Naive thymus-derived CD4-positive, alpha-beta T cell (primary cell): ENCODE results near the gene FUZ. TPM values are rescaled to one million over a fixed set of nuclear protein-coding genes. Genes with fewer than 3 reads are reported as not detected.
A peak's percentile ranks its signal among the peaks of the same experiment; 100 is the strongest.

Experiments
- ATAC-seq: fragments of 150-1000 bp; cut with Tn5 transposase; 2 replicates; pipeline ENCODE4 v1.10.0; 2021; ENCODE audit warnings: mild to moderate bottlenecking, moderate library complexity
- CTCF ChIA-PET: fragments of 350-600 bp; sonication (Branson Sonifier 250); formaldehyde crosslinking; loops from one replicate; lab custom pipeline; 2021; ENCODE audit warnings: antibody characterized with exemption; lab: Charles Lee
- POLR2A ChIA-PET: fragments of 350-600 bp; sonication (Branson Sonifier 250); formaldehyde crosslinking; loops from one replicate; lab custom pipeline; 2021; ENCODE audit warnings: antibody characterized with exemption, inconsistent platforms; lab: Charles Lee
- DNase-seq, 9 donors: peaks; one replicate each; pipeline versions ENCODE4 v3.0.0 to v3.0.0-alpha.2; 2020 to 2022; ENCODE audit warnings: mixed read lengths in 1 of 9
- H3K27ac ChIP-seq: one replicate; pipeline ENCODE4 v1.7.0; 2013; ENCODE audit warnings: mild to moderate bottlenecking, low read depth, low read length, moderate library complexity
- H3K27me3 ChIP-seq, 2 donors: one replicate each; pipeline ENCODE4 v1.7.0; 2013; ENCODE audit warnings: low read length in 2 of 2, mild to moderate bottlenecking in 2 of 2, moderate library complexity in 2 of 2; ENCODE audit not compliant: control insufficient read depth in 2 of 2, insufficient read depth in 2 of 2
- H3K36me3 ChIP-seq, 3 experiments: 1 replicate in 2 of 3; 2 replicates in 1 of 3; pipeline ENCODE4 v1.7.0; 2013; ENCODE audit warnings: low read length in 3 of 3, mild to moderate bottlenecking in 3 of 3, moderate library complexity in 1 of 3; ENCODE audit not compliant: insufficient read depth in 3 of 3, control insufficient read depth in 2 of 3
- H3K4me1 ChIP-seq, 2 donors: one replicate each; pipeline ENCODE4 v1.7.0; 2013; ENCODE audit warnings: low read length in 2 of 2, mild to moderate bottlenecking in 2 of 2, moderate library complexity in 1 of 2; ENCODE audit not compliant: control insufficient read depth in 2 of 2, insufficient read depth in 2 of 2
- H3K4me3 ChIP-seq: 2 replicates; pipeline ENCODE4 v1.7.0; 2013; ENCODE audit warnings: mild to moderate bottlenecking, low read length
- H3K9me3 ChIP-seq, 3 experiments: 1 replicate in 2 of 3; 2 replicates in 1 of 3; pipeline ENCODE4 v1.7.0; 2013; ENCODE audit warnings: low read length in 3 of 3; ENCODE audit not compliant: control insufficient read depth in 2 of 3
- H3K27ac Mint-ChIP-seq, 9 donors: one replicate each; pipeline ENCODE4 v1.8.0; 2020 to 2022; ENCODE audit warnings: mixed read lengths in 9 of 9, mild to moderate bottlenecking in 8 of 9, moderate library complexity in 5 of 9, inconsistent platforms in 2 of 9
- H3K27me3 Mint-ChIP-seq, 5 donors: one replicate each; pipeline ENCODE4 v1.8.0; 2021 to 2022; ENCODE audit warnings: mixed read lengths in 5 of 5, mild to moderate bottlenecking in 1 of 5
- H3K36me3 Mint-ChIP-seq, 5 donors: one replicate each; pipeline ENCODE4 v1.8.0; 2020 to 2022; ENCODE audit warnings: mixed read lengths in 5 of 5, mild to moderate bottlenecking in 3 of 5, inconsistent platforms in 1 of 5
- H3K4me1 Mint-ChIP-seq, 7 donors: one replicate each; pipeline ENCODE4 v1.8.0; 2020 to 2022; ENCODE audit warnings: mixed read lengths in 7 of 7, mild to moderate bottlenecking in 3 of 7, inconsistent platforms in 1 of 7
- H3K4me3 Mint-ChIP-seq, 10 donors: one replicate each; pipeline ENCODE4 v1.8.0; 2020 to 2022; ENCODE audit warnings: mild to moderate bottlenecking in 10 of 10, mixed read lengths in 10 of 10, moderate library complexity in 6 of 10, inconsistent platforms in 2 of 10
- H3K9me3 Mint-ChIP-seq, 11 donors: one replicate each; pipeline ENCODE4 v1.8.0; 2020 to 2022; ENCODE audit warnings: mixed read lengths in 11 of 11, mild to moderate bottlenecking in 4 of 11, inconsistent platforms in 1 of 11, moderate library complexity in 1 of 11
- intact Hi-C, 2 donors: fragments of 100-400 bp; cut with micrococcal nuclease; formaldehyde crosslinking; loops; one replicate each; pipeline ENCODE4 v1.15.1; 2023
- polyA plus RNA-seq, 2 donors: library from polyadenylated mRNA; unstranded; fragments of 300-500 nt; fragmentation: Illumina TruSeq; gene quantifications; one replicate each; pipeline ENCODE4 v1.2.3, GENCODE V29; 2021
- total RNA-seq, 6 experiments: library from RNA in 5 of 6; stranded (reverse) in 5 of 6; gene quantifications; 1 replicate in 5 of 6; 2 replicates in 1 of 6; pipeline ENCODE4 v1.2.3 and lab custom pipeline; 2021 to 2026

Gene FUZ
- total and polyA plus RNA-seq, 7 experiments from 2014 or later: 3.8 to 28.4 (median 24.2) TPM

DNA sequence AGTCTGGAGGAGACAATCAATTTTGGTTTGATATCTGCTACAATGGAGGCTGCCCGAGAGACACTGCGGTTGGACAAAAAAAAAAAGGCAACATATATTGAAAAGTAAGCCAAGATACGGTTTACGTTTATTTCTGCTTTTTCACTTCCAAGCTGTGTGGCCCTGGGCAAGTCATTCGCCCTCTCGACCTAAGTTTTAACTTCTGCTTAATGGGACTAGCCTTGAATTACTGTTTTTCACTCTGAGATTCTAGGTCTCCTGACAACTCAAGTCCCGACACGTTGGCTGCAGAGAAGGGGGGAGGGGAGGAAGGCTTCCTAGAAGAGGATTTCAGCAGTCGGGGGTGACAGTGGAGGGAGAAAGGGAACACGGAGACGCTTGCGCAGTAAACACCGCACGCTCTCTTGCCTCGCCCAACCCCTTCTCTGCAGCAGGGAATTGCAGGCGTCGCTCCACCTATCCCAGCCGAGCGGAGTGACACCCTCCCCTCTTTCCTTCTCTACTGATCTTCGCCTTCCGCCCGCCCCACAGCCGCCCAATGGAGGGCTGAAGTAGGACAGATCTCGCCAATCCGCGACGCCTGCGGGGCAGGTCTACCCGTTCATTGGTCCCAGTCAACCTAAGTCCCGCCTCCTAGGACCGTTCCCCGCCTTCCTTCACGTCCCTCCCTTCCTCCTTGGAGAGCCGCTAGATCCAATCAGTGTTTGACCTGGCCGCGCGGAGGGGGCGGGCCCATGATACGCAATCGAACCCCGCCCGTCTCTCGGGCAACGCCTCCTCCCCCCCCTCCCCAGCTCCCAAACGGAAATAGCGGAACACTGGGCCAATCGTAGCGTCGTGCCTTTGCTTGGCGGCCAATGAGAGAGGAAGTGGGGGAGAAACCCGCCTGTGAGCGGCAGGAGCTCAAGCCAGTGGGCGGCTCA is 46.8 kb downstream of the FUZ start:
- Histone ChIP-seq H3K27me3 (no peaks in the 10 kb centered on the region), H3K36me3 (peaks cover 0 to 7% (median 0%) of the 10 kb centered on the region in 3 experiments), H3K27ac (peak overlapping the region; percentile 80), H3K4me3 (peak overlapping the region; percentile 79), H3K9me3 (no peaks in the 10 kb centered on the region), H3K4me1 (peaks cover 11 to 16% of the 10 kb centered on the region in 2 donors)
- Mint-ChIP-seq H3K4me3 (peak overlapping the region; percentile 89 to 98 (median 96)), H3K27me3 (no peaks in the 10 kb centered on the region), H3K36me3 (peaks cover 0 to 7% (median 3%) of the 10 kb centered on the region in 5 donors), H3K9me3 (peaks cover 0 to 2% (median 0%) of the 10 kb centered on the region in 11 donors), H3K27ac (peak overlapping the region; percentile 84 to 98 (median 96)), H3K4me1 (peaks cover 15 to 43% (median 36%) of the 10 kb centered on the region in 7 donors)
- POLR2A ChIA-PET: interaction anchor here (0.6 to 3.5 kb wide), 10 partner anchors 10 to 254 kb away, joined by 3 to 23 read pairs (median 5); partner anchors contain the start of genes AKT1S1, FUZ, RRAS and SCAF1
- ATAC-seq (peak; percentile 92), DNase-seq (peak; percentile 86 to 100 (median 99))
- intact Hi-C loops: loop anchor here (1.0 to 5.0 kb wide), 27 partner anchors 42 to 1434 kb away; partner anchors contain the start of genes AKT1S1 (in 2 of the 2), ATF5 (in 2 of the 2), CPT1C (in 2 of the 2) and FUZ (in 2 of the 2)
- CTCF ChIA-PET: interaction anchor here (0.5 kb wide), 1 partner anchor 471 kb away, joined by 4 read pairs; no protein-coding TSS in a partner anchor

DNA sequence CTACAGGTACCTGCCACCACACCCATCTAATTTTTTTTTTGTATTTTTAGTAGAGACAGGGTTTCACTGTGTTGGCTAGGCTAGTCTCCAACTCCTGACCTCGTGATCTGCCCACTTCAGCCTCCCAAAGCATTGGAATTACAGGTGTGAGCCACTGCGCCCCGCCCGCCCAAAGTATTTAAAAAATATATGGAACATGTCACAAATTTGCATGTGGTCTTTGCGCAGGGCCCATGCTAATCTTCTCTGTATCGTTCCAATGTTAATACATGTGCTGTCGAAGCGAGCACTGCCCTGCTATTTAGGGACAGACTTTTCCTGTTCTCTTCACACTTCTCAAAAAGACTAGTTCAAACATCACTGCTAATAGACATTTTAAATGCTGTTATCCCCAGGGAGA is 48.8 kb downstream of the FUZ start:
- peaks cover 0 to 3% (median 0%) of the 10 kb centered on the region in 5 donors for H3K36me3 Mint-ChIP-seq
- H3K36me3 ChIP-seq: peaks cover 0 to 7% (median 0%) of the 10 kb centered on the region in 3 experiments
- CTCF ChIA-PET: no interaction called here

DNA sequence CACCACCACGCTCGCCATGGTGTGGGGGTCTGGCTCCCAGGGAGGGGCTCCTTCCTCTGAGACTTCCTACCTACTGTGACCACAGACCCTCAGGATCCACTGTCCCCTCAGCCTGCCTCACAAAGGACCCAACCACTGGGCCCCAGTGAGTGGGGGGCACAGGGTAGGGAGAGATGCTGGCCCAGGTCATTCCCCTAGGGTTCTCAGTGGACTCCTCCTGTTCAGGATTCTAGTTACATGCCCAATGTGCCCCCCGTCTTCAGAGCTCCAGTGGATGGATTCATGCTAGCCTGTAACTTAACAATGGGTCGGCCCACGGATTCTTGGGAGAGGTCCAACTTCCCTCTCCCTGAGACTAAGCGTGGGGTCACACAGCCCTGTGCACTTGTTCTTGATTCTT is 49.9 kb downstream of the FUZ start, which contains the start of gene TSKS:
Gene TSKS, minus strand, starts transcription at position 77 of the 400 bp plus-strand sequence. Its CDS starts 59 bp downstream, at position 18.
- Histone ChIP-seq H3K4me1 (peaks cover 6 to 16% of the 10 kb centered on the region in 2 donors), H3K4me3 (no peak within 1 kb of the TSS), H3K27me3 (no peaks in the 10 kb centered on the region), H3K27ac (no peak within 1 kb of the TSS), H3K36me3 (peaks cover 0 to 7% (median 0%) of the 10 kb centered on the region in 3 experiments), H3K9me3 (no peaks in the 10 kb centered on the region)
- peak within 1 kb of the TSS in 5 of 10 donors; percentile 11 to 69 (median 46) for H3K4me3 Mint-ChIP-seq
- CTCF ChIA-PET: no interaction called here
- no peak for ATAC-seq
- POLR2A ChIA-PET: interaction anchor here (0.7 to 1.0 kb wide), 2 partner anchors 46 to 1430 kb away, joined by 3 to 4 read pairs; no protein-coding TSS in a partner anchor
- H3K27me3 Mint-ChIP-seq: peaks cover 0 to 3% (median 0%) of the 10 kb centered on the region in 5 donors
- H3K9me3 Mint-ChIP-seq: peaks cover 0 to 2% (median 0%) of the 10 kb centered on the region in 11 donors
- H3K27ac Mint-ChIP-seq: peak within 1 kb of the TSS in 6 of 9 donors; percentile 2 to 73 (median 41)
- no peak for DNase-seq
- H3K36me3 Mint-ChIP-seq: no peaks in the 10 kb centered on the region
- intact Hi-C loops: no loop called here
- peaks cover 11 to 22% (median 19%) of the 10 kb centered on the region in 7 donors for H3K4me1 Mint-ChIP-seq

More for the DNA sequence above, 48.8 kb downstream of the FUZ start:
- POLR2A ChIA-PET: interaction anchor here (0.7 to 1.0 kb wide), 2 partner anchors 47 to 253 kb away, joined by 3 to 4 read pairs; no protein-coding TSS in a partner anchor
- intact Hi-C loops: no loop called here
- peaks cover 0 to 2% (median 0%) of the 10 kb centered on the region in 11 donors for H3K9me3 Mint-ChIP-seq
- Histone ChIP-seq H3K27ac (no peak overlapping the region), H3K27me3 (no peaks in the 10 kb centered on the region), H3K4me3 (no peak overlapping the region), H3K9me3 (no peaks in the 10 kb centered on the region), H3K4me1 (peaks cover 11 to 16% of the 10 kb centered on the region in 2 donors)
- DNase-seq: no peak
- peaks cover 15 to 32% (median 27%) of the 10 kb centered on the region in 7 donors for H3K4me1 Mint-ChIP-seq
- H3K27me3 Mint-ChIP-seq: no peaks in the 10 kb centered on the region
- H3K4me3 Mint-ChIP-seq: peak overlapping the region in 2 of 10 donors; percentile 32 to 57
- no peak for ATAC-seq
- H3K27ac Mint-ChIP-seq: peak overlapping the region in 2 of 9 donors; percentile 38 to 40

DNA sequence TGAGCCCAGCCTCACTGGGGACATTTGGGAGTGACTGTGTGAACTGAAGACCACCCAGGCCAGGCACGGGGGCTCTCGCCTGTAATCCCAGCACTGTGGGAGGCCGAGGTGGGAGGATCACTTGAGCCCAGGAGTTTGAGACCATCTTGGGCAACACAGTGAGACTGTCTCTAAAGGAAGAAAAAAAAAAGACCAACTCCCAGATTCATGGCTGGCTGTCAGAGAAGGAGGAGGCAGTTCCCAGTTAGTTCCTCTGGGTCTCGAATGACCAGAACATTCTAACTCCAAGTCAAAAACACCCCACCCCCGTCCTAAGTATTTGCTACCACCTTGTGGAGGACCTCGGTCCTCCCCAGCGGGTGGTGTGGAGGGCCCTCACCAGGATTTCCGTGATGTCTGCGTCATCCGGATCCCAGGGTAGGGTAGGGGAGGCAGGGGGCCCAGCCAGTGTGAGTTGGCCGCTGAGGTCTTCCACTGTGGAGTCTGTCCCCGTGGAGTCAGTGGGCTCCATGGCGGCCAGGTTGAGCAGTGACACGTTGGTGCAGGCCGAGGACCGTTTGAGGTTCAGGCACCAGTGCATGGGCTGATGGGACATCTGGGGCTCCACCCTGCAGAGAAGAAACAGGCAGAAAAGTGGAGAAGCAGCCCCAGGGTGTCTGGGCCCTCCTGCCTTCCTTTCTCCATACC is 51.3 kb downstream of the FUZ start:
- POLR2A ChIA-PET: no interaction called here
- no peak for ATAC-seq
- peak in 4 of 9 donors; percentile 11 to 27 (median 16) for DNase-seq
- H3K27me3 Mint-ChIP-seq: peaks cover 0 to 6% (median 0%) of the 10 kb centered on the region in 5 donors
- no peak overlapping the region for H3K4me3 ChIP-seq
- H3K4me3 Mint-ChIP-seq: peak overlapping the region in 5 of 10 donors; percentile 29 to 58 (median 46)
- peaks cover 0 to 5% (median 0%) of the 10 kb centered on the region in 5 donors for H3K36me3 Mint-ChIP-seq
- no peaks in the 10 kb centered on the region for H3K36me3 ChIP-seq
- no peak overlapping the region for H3K27ac ChIP-seq
- CTCF ChIA-PET: no interaction called here
- intact Hi-C loops: no loop called here
- H3K9me3 ChIP-seq: no peaks in the 10 kb centered on the region
- H3K27ac Mint-ChIP-seq: peak overlapping the region in 6 of 9 donors; percentile 9 to 73 (median 53)
- no peaks in the 10 kb centered on the region for H3K27me3 ChIP-seq
- H3K9me3 Mint-ChIP-seq: peaks cover 0 to 7% (median 0%) of the 10 kb centered on the region in 11 donors
- peaks cover 0 to 11% (median 8%) of the 10 kb centered on the region in 7 donors for H3K4me1 Mint-ChIP-seq
- peaks cover 0 to 7% of the 10 kb centered on the region in 2 donors for H3K4me1 ChIP-seq

DNA sequence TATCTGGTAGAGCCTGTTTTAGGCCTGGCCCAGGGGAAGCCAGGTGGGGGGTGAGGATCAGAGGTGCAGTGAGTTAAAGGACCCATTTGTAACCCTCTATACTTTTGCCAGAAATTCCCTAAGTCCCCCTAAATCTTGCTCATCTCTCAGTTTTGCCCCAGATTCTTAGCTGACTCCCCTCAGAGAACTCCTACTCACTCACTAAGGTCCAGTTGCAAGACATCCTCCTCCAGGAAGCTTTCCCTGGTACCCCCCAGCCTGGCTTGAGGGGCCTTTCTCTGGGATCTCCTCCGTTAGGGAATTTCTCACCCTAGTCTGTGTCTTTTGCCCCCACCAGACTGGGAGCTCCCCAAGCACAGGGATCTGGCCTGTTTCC is 51.9 kb downstream of the FUZ start:
- H3K9me3 Mint-ChIP-seq: peaks cover 0 to 9% (median 0%) of the 10 kb centered on the region in 11 donors
- ChIA-PET POLR2A (no interaction called here), CTCF (interaction anchor here (0.6 kb wide), 1 partner anchor 249 kb away, joined by 4 read pairs; no protein-coding TSS in a partner anchor)
- H3K36me3 ChIP-seq: no peaks in the 10 kb centered on the region
- H3K4me1 Mint-ChIP-seq: peaks cover 0 to 8% (median 6%) of the 10 kb centered on the region in 7 donors
- H3K4me3 Mint-ChIP-seq: peak overlapping the region in 3 of 10 donors; percentile 43 to 58 (median 46)
- H3K27me3 ChIP-seq: no peaks in the 10 kb centered on the region
- H3K9me3 ChIP-seq: peaks cover 0 to under 1% (median 0%) of the 10 kb centered on the region in 3 experiments
- DNase-seq (no peak), ATAC-seq (no peak)
- H3K27ac Mint-ChIP-seq: peak overlapping the region in 5 of 9 donors; percentile 48 to 73 (median 67)
- intact Hi-C loops: no loop called here
- H3K36me3 Mint-ChIP-seq: peaks cover 0 to 5% (median 0%) of the 10 kb centered on the region in 5 donors
- H3K4me1 ChIP-seq: peaks cover 0 to 7% of the 10 kb centered on the region in 2 donors
- no peak overlapping the region for H3K27ac ChIP-seq
- H3K27me3 Mint-ChIP-seq: peaks cover 0 to 6% (median 0%) of the 10 kb centered on the region in 5 donors
- no peak overlapping the region for H3K4me3 ChIP-seq
